IMR-90 (cell line): Measurements from ENCODE around the gene PPP1R16B. TPM values are rescaled to one million over a fixed set of nuclear protein-coding genes. Genes with fewer than 3 reads are reported as not detected.

ENCODE experiments used
- ATAC-seq: fragments of 200-7000 bp; cut with Tn5 transposase; 2 replicates; pipeline ENCODE4 v1.9.1; 2020; ENCODE audit warnings: low read depth, mild to moderate bottlenecking, moderate library complexity
- BruUV-seq: library from RNA; stranded (reverse); fragments of 400-500 nt; replicated peaks from 2 replicates; lab custom pipeline; 2021; lab: Mats Ljungman, UMichigan
- CTCF ChIA-PET: fragments of 300-600 bp; formaldehyde crosslinking; extraction: SDS; loops from one replicate; lab custom pipeline; 2021; ENCODE audit warnings: antibody characterized with exemption; lab: Yijun Ruan, JAX
- POLR2A ChIA-PET: fragments of 300-600 bp; sonication (Branson Sonifier 250); formaldehyde crosslinking; loops from one replicate; lab custom pipeline; 2022; ENCODE audit warnings: antibody characterized with exemption; ENCODE audit not compliant: unreplicated experiment; lab: Charles Lee
- DNase-seq: peaks from one replicate; pipeline ENCODE4 v3.0.0; 2013
- H2AFZ ChIP-seq: replicated peaks from 2 replicates; pipeline ENCODE3; 2013; ENCODE audit warnings: low read length, mild to moderate bottlenecking; ENCODE audit not compliant: poor library complexity
- H2AK5ac ChIP-seq: 2 replicates; pipeline ENCODE4 v1.6.1; 2013; ENCODE audit warnings: low read depth, low read length, inconsistent platforms
- H2AK9ac ChIP-seq: replicated peaks from 2 replicates; pipeline ENCODE3; 2013; ENCODE audit warnings: mild to moderate bottlenecking, low read depth, low read length, moderate library complexity; ENCODE audit not compliant: poor library complexity
- H2BK120ac ChIP-seq: 2 replicates; pipeline ENCODE4 v1.6.1; 2013; ENCODE audit warnings: low read depth, low read length, inconsistent platforms
- H2BK15ac ChIP-seq: 3 replicates; pipeline ENCODE4 v1.6.1; 2013; ENCODE audit warnings: low read depth, low read length, inconsistent platforms
- H2BK20ac ChIP-seq: 2 replicates; pipeline ENCODE4 v1.6.1; 2013; ENCODE audit warnings: low read depth, mild to moderate bottlenecking, inconsistent platforms, low read length, moderate library complexity
- H2BK5ac ChIP-seq: 2 replicates; pipeline ENCODE4 v1.6.1; 2013; ENCODE audit warnings: mild to moderate bottlenecking, low read depth, low read length, inconsistent platforms; ENCODE audit not compliant: poor library complexity, severe bottlenecking
- H3K14ac ChIP-seq: replicated peaks from 2 replicates; pipeline ENCODE4 v1.6.1; 2013; ENCODE audit warnings: low read depth, low read length, inconsistent platforms
- H3K18ac ChIP-seq: 2 replicates; pipeline ENCODE4 v1.6.1; 2013; ENCODE audit warnings: low read depth, low read length, control low read depth
- H3K23ac ChIP-seq: 2 replicates; pipeline ENCODE4 v1.6.1; 2013; ENCODE audit warnings: low read depth, low read length, inconsistent platforms
- H3K27ac ChIP-seq: 2 replicates; pipeline ENCODE4 v1.5.1; 2013; ENCODE audit warnings: mild to moderate bottlenecking, control low read depth, low read length; ENCODE audit not compliant: insufficient read depth
- H3K27me3 ChIP-seq: 2 replicates; pipeline ENCODE4 v1.6.1; 2013; ENCODE audit warnings: low read length; ENCODE audit not compliant: control insufficient read depth, insufficient read depth
- H3K36me3 ChIP-seq: 2 replicates; pipeline ENCODE4 v1.6.1; 2013; ENCODE audit warnings: low read length, mixed read lengths; ENCODE audit not compliant: control insufficient read depth, insufficient read depth
- H3K4ac ChIP-seq: 2 replicates; pipeline ENCODE4 v1.6.1; 2013; ENCODE audit warnings: low read depth, low read length, inconsistent platforms
- H3K4me1 ChIP-seq: 2 replicates; pipeline ENCODE4 v1.6.1; 2013; ENCODE audit warnings: low read length, mixed read lengths; ENCODE audit not compliant: control insufficient read depth, insufficient read depth
- H3K4me2 ChIP-seq: 2 replicates; pipeline ENCODE4 v1.6.1; 2013; ENCODE audit warnings: low read depth, mild to moderate bottlenecking, control low read depth, low read length, moderate library complexity
- H3K4me3 ChIP-seq: 2 replicates; pipeline ENCODE4 v1.5.1; 2013; ENCODE audit warnings: low read depth, mild to moderate bottlenecking, control low read depth, low read length, moderate library complexity; ENCODE audit not compliant: insufficient read depth
- H3K56ac ChIP-seq: 2 replicates; pipeline ENCODE4 v1.6.1; 2013; ENCODE audit warnings: low read length, inconsistent platforms; ENCODE audit not compliant: insufficient read depth; ENCODE audit errors: extremely low read depth
- H3K79me1 ChIP-seq, 2 experiments: 2 replicates each; pipeline ENCODE4 v1.6.1; 2013; ENCODE audit warnings: low read length in 2 of 2, inconsistent platforms in 1 of 2, low read depth in 1 of 2
- H3K9ac ChIP-seq: 2 replicates; pipeline ENCODE4 v1.6.1; 2013; ENCODE audit warnings: low read depth, low read length, control low read depth
- H3K9me1 ChIP-seq: 2 replicates; pipeline ENCODE4 v1.6.1; 2013; ENCODE audit warnings: low read length, inconsistent platforms; ENCODE audit not compliant: insufficient read depth
- H3K9me3 ChIP-seq: 2 replicates; pipeline ENCODE4 v1.6.1; 2013; ENCODE audit warnings: low read length; ENCODE audit not compliant: control insufficient read depth, insufficient read depth
- H4K20me1 ChIP-seq: 2 replicates; pipeline ENCODE4 v1.6.1; 2013; ENCODE audit warnings: low read length, inconsistent platforms; ENCODE audit not compliant: insufficient read depth
- H4K5ac ChIP-seq: 2 replicates; pipeline ENCODE4 v1.6.1; 2013; ENCODE audit warnings: mild to moderate bottlenecking, low read depth, low read length, control low read depth
- H4K8ac ChIP-seq, 2 experiments: 2 replicates each; pipeline ENCODE4 v1.6.1; 2013; ENCODE audit warnings: low read depth in 2 of 2, low read length in 2 of 2, control low read depth in 1 of 2, inconsistent platforms in 1 of 2
- H4K91ac ChIP-seq: 2 replicates; pipeline ENCODE4 v1.6.1; 2013; ENCODE audit warnings: low read depth, low read length, inconsistent platforms; ENCODE audit not compliant: insufficient read depth
- BHLHE40 ChIP-seq: fragments of 150-350 bp; IDR thresholded peaks from 2 replicates; pipeline ENCODE4 v1.6.1; 2016; ENCODE audit warnings: mild to moderate bottlenecking, low read depth, low read length
- CEBPB ChIP-seq: IDR thresholded peaks from 2 replicates; pipeline ENCODE4 v1.6.1; 2012; ENCODE audit warnings: low read depth, low read length, improper control_type of control experiment
- CHD1 ChIP-seq: IDR thresholded peaks from 2 replicates; pipeline ENCODE4 v1.6.1; 2012; ENCODE audit warnings: low read depth, low read length, improper control_type of control experiment
- CTCF ChIP-seq: conservative IDR thresholded peaks from 2 replicates; pipeline ENCODE4 v1.5.1; 2012; ENCODE audit warnings: mild to moderate bottlenecking, low read depth, low read length, improper control_type of control experiment
- ELK1 ChIP-seq: fragments of 150-350 bp; IDR thresholded peaks from 2 replicates; pipeline ENCODE4 v1.6.1; 2016; ENCODE audit warnings: low read depth, mild to moderate bottlenecking, low read length, moderate library complexity, borderline replicate concordance
- FOS ChIP-seq: fragments of 150-350 bp; IDR thresholded peaks from 2 replicates; pipeline ENCODE4 v1.6.1; 2016; ENCODE audit warnings: low read depth, low read length
- MAFK ChIP-seq: IDR thresholded peaks from 2 replicates; pipeline ENCODE4 v1.6.1; 2012; ENCODE audit warnings: low read depth, low read length, improper control_type of control experiment
- MAZ ChIP-seq: IDR thresholded peaks from 2 replicates; pipeline ENCODE4 v1.6.1; 2012; ENCODE audit warnings: low read depth, mild to moderate bottlenecking, low read length, improper control_type of control experiment, moderate library complexity, borderline replicate concordance
- MXI1 ChIP-seq: IDR thresholded peaks from 2 replicates; pipeline ENCODE4 v1.6.1; 2012; ENCODE audit warnings: low read depth, mild to moderate bottlenecking, low read length, moderate library complexity, borderline replicate concordance
- NFE2L2 ChIP-seq: fragments of 150-350 bp; IDR thresholded peaks from 2 replicates; pipeline ENCODE4 v1.6.1; 2016; ENCODE audit warnings: low read depth, mild to moderate bottlenecking, low read length
- POLR2A ChIP-seq: IDR thresholded peaks from 2 replicates; pipeline ENCODE4 v1.6.1; 2012; ENCODE audit warnings: mild to moderate bottlenecking, low read depth, low read length
- RAD21 ChIP-seq: IDR thresholded peaks from 2 replicates; pipeline ENCODE4 v1.6.1; 2012; ENCODE audit warnings: low read length, improper control_type of control experiment
- RCOR1 ChIP-seq: IDR thresholded peaks from 2 replicates; pipeline ENCODE4 v1.6.1; 2012; ENCODE audit warnings: mild to moderate bottlenecking, low read length, improper control_type of control experiment; ENCODE audit not compliant: insufficient replicate concordance
- RFX5 ChIP-seq: IDR thresholded peaks from 2 replicates; pipeline ENCODE4 v1.8.0; 2012; ENCODE audit warnings: low read depth, mild to moderate bottlenecking, low read length, moderate library complexity
- SMC3 ChIP-seq: fragments of 150-350 bp; IDR thresholded peaks from 2 replicates; pipeline ENCODE4 v1.6.1; 2016; ENCODE audit warnings: low read depth, mild to moderate bottlenecking, antibody characterized with exemption, low read length, moderate library complexity
- USF2 ChIP-seq: fragments of 150-350 bp; IDR thresholded peaks from 2 replicates; pipeline ENCODE4 v1.6.1; 2017; ENCODE audit warnings: mild to moderate bottlenecking, antibody characterized with exemption, low read length, low read depth
- WGBS, 2 experiments: methylation state at CpG; one replicate each; pipeline versions ENCODE4 v1.1.5 to v1.1.7; 2013; ENCODE audit warnings: missing lambda C conversion rate in 2 of 2; ENCODE audit not compliant: insufficient read length in 1 of 2; ENCODE audit errors: extremely low coverage in 2 of 2; 5-methylcytosine and 5-hydroxymethylcytosine counted together
- dilution Hi-C: fragments of 300-500 bp; cut with HindIII; formaldehyde crosslinking; loops from one replicate; pipeline ENCODE4 v1.14.3; 2018; ENCODE audit warnings: low sequenced_read_pairs; ENCODE audit not compliant: unreplicated experiment
- in situ Hi-C: fragments of 300-500 bp; cut with MboI; formaldehyde crosslinking; loops from 3 replicates; pipeline ENCODE4 v1.14.3; 2019; ENCODE audit warnings: low sequenced_read_pairs, inconsistent platforms, mixed read lengths
- intact Hi-C: fragments of 100-400 bp; cut with micrococcal nuclease; formaldehyde crosslinking; loops from 2 replicates; pipeline ENCODE4 v1.10.0; 2022
- polyA plus RNA-seq, 3 experiments: library from polyadenylated mRNA; depleted of rRNA; stranded (reverse); fragments of >200 nt; gene quantifications; 2 replicates each; pipeline ENCODE4 v1.2.3, GENCODE V29; 2012; ENCODE audit warnings: low replicate concordance in 1 of 3
- total RNA-seq: library from RNA; depleted of rRNA; stranded (reverse); fragments of >200 nt; gene quantifications from 2 replicates; pipeline ENCODE4 v1.2.3, GENCODE V29; 2012

PPP1R16B gene
- total and polyA plus RNA-seq, 2 of the 4 experiments (the other 2 are of a cell fraction), result not detected

GRCh38 chr20:38842026-38842425 lies 36.5 kb downstream of the PPP1R16B start:
- BruUV-seq, result no TSS peak
- ATAC-seq, result no peak
- Histone ChIP-seq H3K9me1 (no peaks in the 10 kb centered on the region), H3K9me3 (no peaks in the 10 kb centered on the region), H2AK5ac (no peak overlapping the region), H2BK20ac (no peak overlapping the region), H2BK120ac (no peak overlapping the region), H2BK15ac (no peak overlapping the region), H3K56ac (no peak overlapping the region), H3K27ac (no peak overlapping the region), H4K20me1 (no peaks in the 10 kb centered on the region), H3K4me2 (no peak overlapping the region), H3K79me1 (no peaks in the 10 kb centered on the region), H2AFZ (no peak overlapping the region), H3K4me1 (no peaks in the 10 kb centered on the region), H3K9ac (no peak overlapping the region), H3K23ac (no peak overlapping the region), H3K4me3 (no peak overlapping the region), H3K4ac (no peak overlapping the region), H3K36me3 (no peaks in the 10 kb centered on the region), H4K91ac (no peak overlapping the region), H3K14ac (no peak overlapping the region), H4K8ac (no peak overlapping the region), H3K27me3 (peaks cover 8% of the 10 kb centered on the region), H2AK9ac (no peak overlapping the region), H3K18ac (no peak overlapping the region), H4K5ac (no peak overlapping the region), H2BK5ac (no peak overlapping the region)
- WGBS, 2 experiments, result no CpG with 5 or more reads among the region's 1 CpG
- intact Hi-C loops, result no loop called here
- DNase-seq, result no peak
- POLR2A ChIA-PET, result no interaction called here
- dilution Hi-C loops, result no loop called here
- CTCF ChIA-PET, result interaction anchor here (0.7 kb wide), 1 partner anchor 120 kb away, joined by 3 read pairs; the partner anchor contains the start of gene DHX35
- TF ChIP-seq FOS (no peak), RFX5 (no peak), CHD1 (no peak), POLR2A (no peak), BHLHE40 (no peak), MAFK (no peak), RCOR1 (no peak), ELK1 (no peak), RAD21 (no peak), MAZ (no peak), CTCF (no peak), NFE2L2 (no peak), CEBPB (no peak), SMC3 (no peak), USF2 (no peak), MXI1 (no peak)
- in situ Hi-C loops, result loop anchor here (25.0 kb wide), 1 partner anchor 105 kb away; the partner anchor contains the start of gene ACTR5
